Left colon (tissue), 2 donors: ENCODE measurements around the gene CACFD1. TPM values are rescaled to one million over a fixed set of nuclear protein-coding genes. Genes with fewer than 3 reads are reported as not detected.
A peak's percentile ranks its signal among the peaks of the same experiment; 100 is the strongest.

Experiments used
- ATAC-seq: fragments of 200-7000 bp; cut with Tn5 transposase; one replicate; pipeline ENCODE4 v1.9.1; 2020; ENCODE audit warnings: mild to moderate bottlenecking, moderate library complexity
- DNase-seq, 2 donors: peaks; one replicate each; pipeline ENCODE4 v3.0.0-alpha.2; 2020
- intact Hi-C, 2 donors: fragments of 100-400 bp; cut with DNase I in 1 of 2; cut with micrococcal nuclease in 1 of 2; formaldehyde crosslinking; loops; one replicate each; pipeline versions ENCODE4 v1.11.2 to v1.14.0; 2022; cut with DNase I, micrococcal nuclease
- total RNA-seq, 2 donors: library from RNA; stranded (reverse); fragmentation: NEBNext Ultra II Directional; extraction: Animal tissue kit (Norgen Biotek cat#: 25700); gene quantifications; one replicate each; pipeline ENCODE4 v1.2.1, GENCODE V29; 2021
- donor health status: DM: no; HTN: no; CAD: no.
- donor health status: DM: yes; HTN: yes; CAD: no.

The CACFD1 gene
- total RNA-seq, 2 donors from 2014 or later, result 66.1 to 75.4 TPM

- intact Hi-C loops, result no loop called here
- DNase-seq (no peak), ATAC-seq (no peak)
Measured at GRCh38 chr9:133458643-133459312, 1.0 kb upstream of the CACFD1 start.

GRCh38 chr9:133460405-133461175 is 812 bp downstream of the CACFD1 start:
- peak; percentile 65 for ATAC-seq
- intact Hi-C loops, result no loop called here

GRCh38 chr9:133461975-133462374 is 2.2 kb downstream of the CACFD1 start:
- no peak for ATAC-seq
- intact Hi-C loops, result no loop called here
- DNase-seq, result no peak

More at GRCh38 chr9:133460405-133461175, 812 bp downstream of the CACFD1 start:
- peak; percentile 90 to 91 for DNase-seq

GRCh38 chr9:133463234-133463863 is 3.6 kb downstream of the CACFD1 start:
- no peak for DNase-seq
- ATAC-seq, result no peak
- intact Hi-C loops, result no loop called here

- intact Hi-C loops, result no loop called here
- DNase-seq, result no peak
- ATAC-seq, result no peak
Measured at GRCh38 chr9:133463864-133464615, 4.3 kb downstream of the CACFD1 start.

- no peak for ATAC-seq
- DNase-seq, result no peak
- intact Hi-C loops, result no loop called here
Measured at GRCh38 chr9:133464638-133465037, 4.9 kb downstream of the CACFD1 start.

GRCh38 chr9:133465984-133466383 is 6.2 kb downstream of the CACFD1 start:
- DNase-seq, result no peak
- ATAC-seq, result no peak
- intact Hi-C loops, result no loop called here

- ATAC-seq (no peak), DNase-seq (no peak)
- intact Hi-C loops, result no loop called here
Measured at GRCh38 chr9:133467101-133467500, 7.3 kb downstream of the CACFD1 start.

- intact Hi-C loops, result no loop called here
- ATAC-seq, result no peak
Measured at GRCh38 chr9:133468374-133468773, 8.6 kb downstream of the CACFD1 start.

GRCh38 chr9:133468777-133469421 is 9.1 kb downstream of the CACFD1 start:
- ATAC-seq, result no peak
- DNase-seq, result no peak
- intact Hi-C loops, result no loop called here

More at GRCh38 chr9:133468374-133468773, 8.6 kb downstream of the CACFD1 start:
- DNase-seq, result no peak

GRCh38 chr9:133470427-133470924 is 10.7 kb downstream of the CACFD1 start:
- DNase-seq, result no peak
- peak; percentile 41 for ATAC-seq
- intact Hi-C loops, result no loop called here

- peak; percentile 36 for ATAC-seq
- DNase-seq, result no peak
- intact Hi-C loops, result no loop called here
Measured at GRCh38 chr9:133470988-133471387, 11.2 kb downstream of the CACFD1 start.

- intact Hi-C loops, result no loop called here
- DNase-seq, result peak; percentile 54 to 57
- ATAC-seq, result peak; percentile 62
Measured at GRCh38 chr9:133471551-133472276, 11.9 kb downstream of the CACFD1 start.

- ATAC-seq (peak; percentile 1), DNase-seq (no peak)
- intact Hi-C loops, result no loop called here
Measured at GRCh38 chr9:133472277-133472645, 12.5 kb downstream of the CACFD1 start.

GRCh38 chr9:133472753-133473378 is 13.1 kb downstream of the CACFD1 start:
- intact Hi-C loops, result no loop called here
- no peak for ATAC-seq

GRCh38 chr9:133473743-133474142 is 14.0 kb downstream of the CACFD1 start:
- DNase-seq, result no peak
- intact Hi-C loops, result no loop called here
- no peak for ATAC-seq

More at GRCh38 chr9:133472753-133473378, 13.1 kb downstream of the CACFD1 start:
- no peak for DNase-seq

GRCh38 chr9:133474215-133474614 is 14.4 kb downstream of the CACFD1 start:
- ATAC-seq, result no peak
- DNase-seq, result no peak
- intact Hi-C loops, result no loop called here
